Mesothelial cell of epicardium (in vitro differentiated cells): Measurements from ENCODE around the gene CLINT1. TPM values are rescaled to one million over a fixed set of nuclear protein-coding genes. Genes with fewer than 3 reads are reported as not detected.

Experiments
- DNase-seq, 2 experiments: peaks; one replicate each; pipeline ENCODE4 v3.0.0; 2021; ENCODE audit warnings: low spot score in 2 of 2; ENCODE audit not compliant: unreplicated experiment in 2 of 2
- H3K27ac Mint-ChIP-seq: 2 replicates; pipeline ENCODE4 v1.8.0; 2021; ENCODE audit warnings: mixed read lengths
- H3K27me3 Mint-ChIP-seq: 2 replicates; pipeline ENCODE4 v1.8.0; 2021; ENCODE audit warnings: low read depth, mixed read lengths
- H3K36me3 Mint-ChIP-seq: 2 replicates; pipeline ENCODE4 v1.8.0; 2021; ENCODE audit warnings: mixed read lengths
- H3K4me1 Mint-ChIP-seq: 2 replicates; pipeline ENCODE4 v1.8.0; 2021; ENCODE audit warnings: mixed read lengths
- H3K4me3 Mint-ChIP-seq: 2 replicates; pipeline ENCODE4 v1.8.0; 2021; ENCODE audit warnings: mild to moderate bottlenecking, moderate library complexity, mixed read lengths
- H3K9me3 Mint-ChIP-seq: 2 replicates; pipeline ENCODE4 v1.8.0; 2021; ENCODE audit warnings: mixed read lengths
- total RNA-seq: library from RNA; stranded (reverse); gene quantifications from 3 replicates; pipeline ENCODE4 v1.2.1, GENCODE V29; 2021
- TF ChIP-seq, protein P1 (sequence below): fragments of 200-600 bp; sonication (generic); IDR thresholded peaks from one replicate; pipeline ENCODE4 v1.5.0; 2021; ENCODE audit warnings: antibody characterized with exemption; ENCODE audit not compliant: unreplicated experiment

The CLINT1 gene
- total RNA-seq, 1 donor from 2014 or later, result 74.8 TPM

DNA sequence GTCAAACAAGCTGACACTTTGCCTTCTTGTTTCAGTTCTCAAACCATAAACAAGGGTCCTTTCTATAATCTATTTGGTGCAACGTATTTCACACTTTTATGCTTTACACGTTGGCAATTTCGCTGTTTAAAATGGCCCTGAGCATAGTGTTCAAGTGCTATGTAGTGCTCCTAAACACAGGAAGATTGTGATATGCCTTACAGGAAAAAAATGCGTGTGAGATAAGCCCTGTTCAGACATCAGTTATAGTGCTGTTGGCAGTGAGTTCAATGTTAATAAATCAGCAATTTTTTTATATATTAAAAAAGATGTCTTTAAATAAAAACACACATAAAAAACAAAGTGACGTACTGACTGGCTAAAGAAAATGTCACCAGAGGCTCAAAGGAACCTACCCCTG is 23.9 kb downstream of the CLINT1 start:
- H3K4me1 Mint-ChIP-seq, result peaks cover 5% of the 10 kb centered on the region
- TF ChIP-seq, protein P1, sequence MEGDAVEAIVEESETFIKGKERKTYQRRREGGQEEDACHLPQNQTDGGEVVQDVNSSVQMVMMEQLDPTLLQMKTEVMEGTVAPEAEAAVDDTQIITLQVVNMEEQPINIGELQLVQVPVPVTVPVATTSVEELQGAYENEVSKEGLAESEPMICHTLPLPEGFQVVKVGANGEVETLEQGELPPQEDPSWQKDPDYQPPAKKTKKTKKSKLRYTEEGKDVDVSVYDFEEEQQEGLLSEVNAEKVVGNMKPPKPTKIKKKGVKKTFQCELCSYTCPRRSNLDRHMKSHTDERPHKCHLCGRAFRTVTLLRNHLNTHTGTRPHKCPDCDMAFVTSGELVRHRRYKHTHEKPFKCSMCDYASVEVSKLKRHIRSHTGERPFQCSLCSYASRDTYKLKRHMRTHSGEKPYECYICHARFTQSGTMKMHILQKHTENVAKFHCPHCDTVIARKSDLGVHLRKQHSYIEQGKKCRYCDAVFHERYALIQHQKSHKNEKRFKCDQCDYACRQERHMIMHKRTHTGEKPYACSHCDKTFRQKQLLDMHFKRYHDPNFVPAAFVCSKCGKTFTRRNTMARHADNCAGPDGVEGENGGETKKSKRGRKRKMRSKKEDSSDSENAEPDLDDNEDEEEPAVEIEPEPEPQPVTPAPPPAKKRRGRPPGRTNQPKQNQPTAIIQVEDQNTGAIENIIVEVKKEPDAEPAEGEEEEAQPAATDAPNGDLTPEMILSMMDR, result no peak
- no peak overlapping the region for H3K27ac Mint-ChIP-seq

DNA sequence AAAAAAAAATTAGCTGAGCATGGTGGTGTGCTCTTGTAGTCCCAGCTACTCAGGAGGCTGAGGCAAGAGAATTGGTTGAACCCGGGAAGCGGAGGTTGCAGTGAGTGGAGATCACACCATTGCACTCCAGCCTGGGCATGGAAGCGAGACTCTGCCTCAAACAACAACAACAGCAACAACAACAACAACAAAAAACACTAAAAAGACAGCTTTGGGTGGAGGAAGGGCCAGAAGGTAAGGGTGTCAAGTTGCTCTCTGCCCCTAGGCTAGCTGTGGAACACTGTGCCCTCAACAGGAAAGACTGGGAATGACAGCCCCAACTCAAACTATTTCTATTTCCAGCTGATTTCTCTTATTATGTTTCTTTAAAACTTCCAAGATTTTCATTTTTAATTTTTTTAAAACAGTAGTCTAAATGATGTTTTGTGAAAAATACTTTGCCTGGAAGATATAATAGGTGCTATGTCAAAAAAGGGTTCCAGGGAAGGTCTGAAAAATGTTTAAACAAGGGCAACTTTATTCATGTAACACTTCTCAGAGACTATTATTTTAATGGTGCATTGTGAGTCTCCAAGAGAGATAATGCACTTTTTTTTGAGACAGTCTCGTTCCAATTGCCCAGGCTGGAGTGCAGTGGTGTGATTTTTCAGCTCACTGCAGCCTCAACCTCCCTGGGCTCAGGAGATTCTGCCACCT is 29.9 kb downstream of the CLINT1 start:
- Mint-ChIP-seq H3K27ac (no peak overlapping the region), H3K4me3 (no peak overlapping the region), H3K4me1 (peaks cover 25% of the 10 kb centered on the region), H3K36me3 (no peaks in the 10 kb centered on the region), H3K9me3 (no peaks in the 10 kb centered on the region), H3K27me3 (no peaks in the 10 kb centered on the region)
- TF ChIP-seq, protein P1, result no peak
- DNase-seq, result no peak

More for the DNA sequence above, 23.9 kb downstream of the CLINT1 start:
- no peaks in the 10 kb centered on the region for H3K9me3 Mint-ChIP-seq
- H3K36me3 Mint-ChIP-seq, result peaks cover 6% of the 10 kb centered on the region
- no peak overlapping the region for H3K4me3 Mint-ChIP-seq
- no peak for DNase-seq
- no peaks in the 10 kb centered on the region for H3K27me3 Mint-ChIP-seq

- DNase-seq, result no peak
- Mint-ChIP-seq H3K27me3 (no peaks in the 10 kb centered on the region), H3K4me1 (peaks cover 25% of the 10 kb centered on the region), H3K4me3 (no peak overlapping the region), H3K27ac (no peak overlapping the region), H3K9me3 (no peaks in the 10 kb centered on the region), H3K36me3 (no peaks in the 10 kb centered on the region)
- TF ChIP-seq, protein P1, result no peak
Measured at GRCh38 chr5:157828105-157828943, 30.6 kb downstream of the CLINT1 start.

GRCh38 chr5:157827423-157827822 is 31.5 kb downstream of the CLINT1 start:
- no peak overlapping the region for H3K4me3 Mint-ChIP-seq
- no peak for DNase-seq
- H3K27ac Mint-ChIP-seq, result no peak overlapping the region
- TF ChIP-seq, protein P1, result no peak
- no peaks in the 10 kb centered on the region for H3K36me3 Mint-ChIP-seq
- no peaks in the 10 kb centered on the region for H3K27me3 Mint-ChIP-seq
- H3K4me1 Mint-ChIP-seq, result peaks cover 25% of the 10 kb centered on the region
- no peaks in the 10 kb centered on the region for H3K9me3 Mint-ChIP-seq

- Mint-ChIP-seq H3K36me3 (no peaks in the 10 kb centered on the region), H3K4me3 (no peak overlapping the region), H3K27ac (no peak overlapping the region), H3K9me3 (no peaks in the 10 kb centered on the region), H3K4me1 (peaks cover 51% of the 10 kb centered on the region), H3K27me3 (no peaks in the 10 kb centered on the region)
- TF ChIP-seq, protein P1, result no peak
- DNase-seq, result no peak
Measured at GRCh38 chr5:157823655-157824054, 35.3 kb downstream of the CLINT1 start.
